Suprapubic skin (tissue), 3 donors: ENCODE results near the gene CSF1R.

Experiments used
- POLR2AphosphoS5 ChIP-seq, 3 donors: sonication (generic); formaldehyde crosslinking; IDR thresholded peaks; one replicate each; pipeline ENCODE4 v1.6.1; 2017; ENCODE audit warnings: antibody characterized with exemption in 3 of 3
- TF ChIP-seq, protein P1 (sequence below), 2 donors: fragments of 200-600 bp in 1 of 2; fragments of 450-650 bp in 1 of 2; sonication (generic) in 1 of 2; IDR thresholded peaks; one replicate each; pipeline ENCODE4 v1.5.1; 2016 to 2019; ENCODE audit warnings: antibody characterized with exemption in 2 of 2, mild to moderate bottlenecking in 1 of 2, moderate library complexity in 1 of 2

DNA sequence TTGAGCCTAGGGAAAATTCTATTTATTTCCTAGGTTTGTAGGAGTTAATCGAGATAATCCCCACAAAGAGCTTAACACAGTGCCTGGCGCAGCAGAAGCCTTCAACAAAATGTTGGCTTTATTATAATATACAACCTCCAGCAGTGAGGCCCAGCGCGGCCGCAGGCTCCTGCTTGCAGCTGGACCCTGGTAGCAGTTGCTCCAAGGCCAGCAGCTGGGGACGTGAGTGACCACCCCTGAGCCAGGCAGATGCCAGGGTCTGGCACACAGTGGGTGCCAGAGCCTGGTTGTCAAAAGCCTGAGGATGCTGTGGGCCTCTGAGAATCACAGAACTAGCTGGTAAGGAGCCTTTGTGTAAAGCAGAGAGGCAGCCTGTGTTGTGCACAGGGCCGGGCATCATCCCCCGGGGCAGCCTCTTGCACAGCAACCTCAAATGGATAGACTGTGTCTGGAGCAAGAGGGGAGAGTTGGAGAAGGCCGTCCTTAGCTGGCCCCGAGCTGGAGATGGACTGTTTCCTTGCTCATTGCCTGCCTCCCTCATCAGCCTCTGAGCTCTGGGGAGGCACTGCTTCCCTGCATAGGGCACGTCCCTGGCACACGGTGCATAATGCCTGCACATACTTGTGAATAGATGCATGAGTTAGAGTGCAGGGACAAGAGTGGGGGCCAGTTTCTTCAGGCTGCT lies 17.3 kb downstream of the CSF1R start:
- TF ChIP-seq, protein P1, sequence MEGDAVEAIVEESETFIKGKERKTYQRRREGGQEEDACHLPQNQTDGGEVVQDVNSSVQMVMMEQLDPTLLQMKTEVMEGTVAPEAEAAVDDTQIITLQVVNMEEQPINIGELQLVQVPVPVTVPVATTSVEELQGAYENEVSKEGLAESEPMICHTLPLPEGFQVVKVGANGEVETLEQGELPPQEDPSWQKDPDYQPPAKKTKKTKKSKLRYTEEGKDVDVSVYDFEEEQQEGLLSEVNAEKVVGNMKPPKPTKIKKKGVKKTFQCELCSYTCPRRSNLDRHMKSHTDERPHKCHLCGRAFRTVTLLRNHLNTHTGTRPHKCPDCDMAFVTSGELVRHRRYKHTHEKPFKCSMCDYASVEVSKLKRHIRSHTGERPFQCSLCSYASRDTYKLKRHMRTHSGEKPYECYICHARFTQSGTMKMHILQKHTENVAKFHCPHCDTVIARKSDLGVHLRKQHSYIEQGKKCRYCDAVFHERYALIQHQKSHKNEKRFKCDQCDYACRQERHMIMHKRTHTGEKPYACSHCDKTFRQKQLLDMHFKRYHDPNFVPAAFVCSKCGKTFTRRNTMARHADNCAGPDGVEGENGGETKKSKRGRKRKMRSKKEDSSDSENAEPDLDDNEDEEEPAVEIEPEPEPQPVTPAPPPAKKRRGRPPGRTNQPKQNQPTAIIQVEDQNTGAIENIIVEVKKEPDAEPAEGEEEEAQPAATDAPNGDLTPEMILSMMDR (IDR thresholded peaks at IDR 0.05) = no peak
- TF ChIP-seq POLR2AphosphoS5 (IDR thresholded peaks at IDR 0.05) = no peak
